ENCODE measurements around the gene PDCD4. TPM values are rescaled to one million over a fixed set of nuclear protein-coding genes. Genes with fewer than 3 reads are reported as not detected.

Gene PDCD4
- total and polyA plus RNA-seq, 9 of the 15 experiments (the other 6 are each of a cell fraction or from before 2014, with no cell fraction given) = 12.9 to 44.1 (median 33.7) TPM

DNA sequence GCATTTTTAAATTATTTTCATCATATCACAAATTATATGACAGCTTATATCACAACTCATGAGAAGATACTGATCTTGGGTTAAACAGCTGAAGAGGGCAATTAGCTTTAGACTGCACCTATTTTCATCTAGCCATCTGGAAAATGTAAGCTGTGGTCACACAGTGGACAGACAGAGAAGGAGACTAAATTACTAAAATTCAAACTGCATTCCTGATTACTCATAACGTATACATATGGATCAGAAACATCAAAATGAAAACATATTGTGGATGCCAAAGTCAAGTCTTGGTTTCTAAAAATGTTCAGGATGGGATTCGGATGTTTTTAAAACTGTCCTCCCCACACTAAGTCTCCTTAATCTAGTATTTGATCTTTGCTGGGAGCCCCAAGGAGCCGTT is 40.6 kb downstream of the PDCD4 start:
- no peak overlapping the region for H2AFZ ChIP-seq (ENCODE audit: low read depth, low read length)
- no peaks in the 10 kb centered on the region for H4K20me1 ChIP-seq (replicated peaks; ENCODE audit: control insufficient read depth, insufficient read depth, low read length)
- H3K27me3 ChIP-seq (ENCODE audit: control insufficient read depth in 2 of 2, insufficient read depth in 2 of 2, low read length in 2 of 2) = no peaks in the 10 kb centered on the region
- H3K36me3 ChIP-seq (ENCODE audit: control insufficient read depth, insufficient read depth, low read length) = no peaks in the 10 kb centered on the region
- intact Hi-C loops (cut with micrococcal nuclease) = no loop called here
- POLR2A ChIA-PET = interaction anchor here (1.1 kb wide), 1 partner anchor 10 kb away, joined by 3 read pairs; no protein-coding TSS in a partner anchor
- ATAC-seq = no peak; the same call in 2 of the 3 replicates
- no peak for FAIRE-seq
- H3K4me1 ChIP-seq (replicated peaks in 1 of 2; ENCODE audit: control insufficient read depth in 2 of 2, insufficient read depth in 2 of 2, low read length in 2 of 2) = peaks cover 0 to 10% of the 10 kb centered on the region in 2 experiments; a peak in 2 of 5 replicates
- CTCF ChIA-PET (ENCODE audit: low intra/inter-chr PET ratio) = no interaction called here
- no peak overlapping the region for H3K27ac ChIP-seq (ENCODE audit: extremely low read depth, low read depth, low read length)
- DNase-seq (ENCODE audit: extremely low read depth in 1 of 4, low spot score in 3 of 4) = no peak
- TF ChIP-seq, protein P1, sequence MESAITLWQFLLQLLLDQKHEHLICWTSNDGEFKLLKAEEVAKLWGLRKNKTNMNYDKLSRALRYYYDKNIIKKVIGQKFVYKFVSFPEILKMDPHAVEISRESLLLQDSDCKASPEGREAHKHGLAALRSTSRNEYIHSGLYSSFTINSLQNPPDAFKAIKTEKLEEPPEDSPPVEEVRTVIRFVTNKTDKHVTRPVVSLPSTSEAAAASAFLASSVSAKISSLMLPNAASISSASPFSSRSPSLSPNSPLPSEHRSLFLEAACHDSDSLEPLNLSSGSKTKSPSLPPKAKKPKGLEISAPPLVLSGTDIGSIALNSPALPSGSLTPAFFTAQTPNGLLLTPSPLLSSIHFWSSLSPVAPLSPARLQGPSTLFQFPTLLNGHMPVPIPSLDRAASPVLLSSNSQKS (CRISPR knock-in tag; IDR thresholded peaks at IDR 0.05) = no peak
- TF ChIP-seq ZBTB12 (CRISPR knock-in tag; IDR thresholded peaks at IDR 0.05) = no peak
- BruUV-seq (replicated peaks) = no TSS peak
- in situ Hi-C loops (cut with MboI) = no loop called here
- no peaks in the 10 kb centered on the region for H3K9me1 ChIP-seq (ENCODE audit: control insufficient read depth, insufficient read depth, low read length)
- H3K4me3 ChIP-seq = no peak overlapping the region
- no peak overlapping the region for H3K9ac ChIP-seq (ENCODE audit: insufficient read depth in 1 of 2, low read depth in 2 of 2, low read length in 2 of 2)
- WGBS (ENCODE audit: insufficient coverage, low coverage, missing lambda C conversion rate) = 42% methylated on average over 3 of the region's 3 CpGs
- H3K79me2 ChIP-seq (ENCODE audit: control insufficient read depth, insufficient read depth, low read length) = no peaks in the 10 kb centered on the region; the same call in 2 of the 3 replicates
- H3K4me2 ChIP-seq (ENCODE audit: insufficient read depth, low read length) = no peak overlapping the region
- H3K9me3 ChIP-seq (replicated peaks; ENCODE audit: control insufficient read depth, insufficient read depth, low read depth, low read length) = no peaks in the 10 kb centered on the region

GRCh38 chr10:110914431-110914830 is 42.7 kb downstream of the PDCD4 start:
- H3K27ac ChIP-seq (ENCODE audit: extremely low read depth, low read depth, low read length) = no peak overlapping the region
- H3K9me1 ChIP-seq (ENCODE audit: control insufficient read depth, insufficient read depth, low read length) = no peaks in the 10 kb centered on the region
- H3K36me3 ChIP-seq (ENCODE audit: control insufficient read depth, insufficient read depth, low read length) = no peaks in the 10 kb centered on the region
- no peak for DNase-seq (ENCODE audit: extremely low read depth in 1 of 4, low spot score in 3 of 4)
- BruUV-seq (replicated peaks) = no TSS peak
- FAIRE-seq = no peak
- H3K4me3 ChIP-seq = no peak overlapping the region
- H3K9ac ChIP-seq (ENCODE audit: insufficient read depth in 1 of 2, low read depth in 2 of 2, low read length in 2 of 2) = no peak overlapping the region
- TF ChIP-seq MTA1 (IDR thresholded peaks at IDR 0.05; ENCODE audit: borderline replicate concordance) (no peak), ZNF395 (CRISPR knock-in tag; IDR thresholded peaks at IDR 0.05) (no peak), ZNF830 (CRISPR knock-in tag; IDR thresholded peaks at IDR 0.05) (no peak), FIP1L1 (IDR thresholded peaks at IDR 0.05; ENCODE audit: low read depth, low read length, poor library complexity, severe bottlenecking) (no peak), NCOA2 (IDR thresholded peaks at IDR 0.05; ENCODE audit: partially characterized antibody in 2 of 2) (no peak), PHB (CRISPR knock-in tag; IDR thresholded peaks at IDR 0.05) (no peak), ZC3H8 (IDR thresholded peaks at IDR 0.05) (no peak)
- TF ChIP-seq, protein P2, sequence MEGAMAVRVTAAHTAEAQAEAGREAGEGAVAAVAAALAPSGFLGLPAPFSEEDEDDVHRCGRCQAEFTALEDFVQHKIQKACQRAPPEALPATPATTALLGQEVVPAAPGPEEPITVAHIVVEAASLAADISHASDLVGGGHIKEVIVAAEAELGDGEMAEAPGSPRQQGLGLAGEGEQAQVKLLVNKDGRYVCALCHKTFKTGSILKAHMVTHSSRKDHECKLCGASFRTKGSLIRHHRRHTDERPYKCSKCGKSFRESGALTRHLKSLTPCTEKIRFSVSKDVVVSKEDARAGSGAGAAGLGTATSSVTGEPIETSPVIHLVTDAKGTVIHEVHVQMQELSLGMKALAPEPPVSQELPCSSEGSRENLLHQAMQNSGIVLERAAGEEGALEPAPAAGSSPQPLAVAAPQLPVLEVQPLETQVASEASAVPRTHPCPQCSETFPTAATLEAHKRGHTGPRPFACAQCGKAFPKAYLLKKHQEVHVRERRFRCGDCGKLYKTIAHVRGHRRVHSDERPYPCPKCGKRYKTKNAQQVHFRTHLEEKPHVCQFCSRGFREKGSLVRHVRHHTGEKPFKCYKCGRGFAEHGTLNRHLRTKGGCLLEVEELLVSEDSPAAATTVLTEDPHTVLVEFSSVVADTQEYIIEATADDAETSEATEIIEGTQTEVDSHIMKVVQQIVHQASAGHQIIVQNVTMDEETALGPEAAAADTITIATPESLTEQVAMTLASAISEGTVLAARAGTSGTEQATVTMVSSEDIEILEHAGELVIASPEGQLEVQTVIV (CRISPR knock-in tag; IDR thresholded peaks at IDR 0.05; ENCODE audit: borderline replicate concordance) = no peak
- H3K4me1 ChIP-seq (replicated peaks in 1 of 2; ENCODE audit: control insufficient read depth in 2 of 2, insufficient read depth in 2 of 2, low read length in 2 of 2) = peaks cover 0 to 10% of the 10 kb centered on the region in 2 experiments; a peak in 2 of 5 replicates
- ChIA-PET POLR2A (no interaction called here), CTCF (ENCODE audit: low intra/inter-chr PET ratio) (no interaction called here)
- ATAC-seq = no peak
- H3K27me3 ChIP-seq (ENCODE audit: control insufficient read depth in 2 of 2, insufficient read depth in 2 of 2, low read length in 2 of 2) = no peaks in the 10 kb centered on the region
- H4K20me1 ChIP-seq (replicated peaks; ENCODE audit: control insufficient read depth, insufficient read depth, low read length) = no peaks in the 10 kb centered on the region
- no peaks in the 10 kb centered on the region for H3K9me3 ChIP-seq (replicated peaks; ENCODE audit: control insufficient read depth, insufficient read depth, low read depth, low read length)
- no peak overlapping the region for H3K4me2 ChIP-seq (ENCODE audit: insufficient read depth, low read length)
- peaks cover 5% of the 10 kb centered on the region; the same call in 2 of the 3 replicates for H3K79me2 ChIP-seq (ENCODE audit: control insufficient read depth, insufficient read depth, low read length)
- in situ Hi-C loops (cut with MboI) = no loop called here
- H2AFZ ChIP-seq (ENCODE audit: low read depth, low read length) = no peak overlapping the region
- WGBS (ENCODE audit: insufficient coverage, low coverage, missing lambda C conversion rate) = 54% methylated on average over 2 of the region's 2 CpGs
- intact Hi-C loops (cut with micrococcal nuclease) = no loop called here
